Measurements from ENCODE around the gene TFAP2A.

Gene TFAP2A

GRCh38 chr6:10425975-10426780, 11.3 kb upstream of the TFAP2A start:
- no peak for DNase-seq

GRCh38 chr6:10425176-10425974, 10.5 kb upstream of the TFAP2A start:
- DNase-seq = no peak

- DNase-seq = no peak
Measured at GRCh38 chr6:10424040-10424439, 9.2 kb upstream of the TFAP2A start.

DNA sequence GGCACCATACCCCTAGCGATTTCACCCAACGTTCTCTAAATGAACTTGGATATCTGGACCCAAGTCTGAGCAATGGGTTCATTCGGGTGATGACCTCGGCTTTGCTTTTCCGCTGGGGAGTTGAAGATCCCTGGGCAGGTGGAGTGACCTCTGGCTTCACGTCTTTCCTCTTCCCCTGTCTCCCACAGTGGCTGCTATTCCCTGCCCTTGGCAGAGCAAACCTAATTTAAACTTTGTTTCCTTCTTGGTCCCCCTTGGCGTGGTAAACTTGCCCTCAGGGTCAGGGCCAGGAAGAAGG, 7.8 kb upstream of the TFAP2A start:
- no peak for DNase-seq

DNA sequence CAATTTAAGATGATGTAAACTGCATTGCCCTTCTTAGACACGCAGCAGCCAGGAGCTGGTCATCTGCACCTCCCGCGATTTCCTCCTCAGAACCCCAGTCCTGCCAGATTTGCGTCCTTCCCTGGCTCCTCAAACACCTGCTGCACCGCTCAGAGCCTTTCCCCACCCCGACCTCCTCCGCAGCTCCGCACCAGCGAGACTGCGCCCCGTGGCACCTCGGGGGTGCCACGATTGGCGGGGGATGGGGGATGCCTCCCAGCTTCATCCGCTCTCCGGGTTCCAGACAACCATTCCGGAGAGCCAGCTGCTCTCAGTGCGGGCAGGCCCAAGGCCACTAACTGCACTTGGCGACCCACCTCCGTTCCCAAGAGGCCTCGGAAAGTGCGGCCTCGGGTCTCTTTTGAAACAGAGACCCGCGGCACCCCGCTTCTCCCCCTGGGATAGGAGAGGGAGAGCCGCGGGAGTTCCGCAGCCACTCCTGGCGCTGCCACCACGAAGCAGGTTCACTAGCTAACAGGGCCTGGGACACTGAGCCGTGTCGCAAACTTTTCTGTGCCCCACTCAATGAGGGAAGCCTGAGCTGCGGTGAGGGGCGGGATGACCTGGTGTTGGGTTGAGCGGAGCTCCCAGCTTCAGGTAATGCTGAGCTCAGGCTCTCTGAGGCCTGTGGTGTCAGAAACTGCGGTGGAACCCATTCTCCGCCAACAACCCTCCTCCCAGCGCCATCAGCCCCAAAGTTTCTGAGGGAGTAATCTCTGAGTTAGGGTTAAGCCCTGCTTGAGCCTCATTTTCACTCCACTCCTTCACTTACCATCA, 7.3 kb upstream of the TFAP2A start:
- DNase-seq = no peak

DNA sequence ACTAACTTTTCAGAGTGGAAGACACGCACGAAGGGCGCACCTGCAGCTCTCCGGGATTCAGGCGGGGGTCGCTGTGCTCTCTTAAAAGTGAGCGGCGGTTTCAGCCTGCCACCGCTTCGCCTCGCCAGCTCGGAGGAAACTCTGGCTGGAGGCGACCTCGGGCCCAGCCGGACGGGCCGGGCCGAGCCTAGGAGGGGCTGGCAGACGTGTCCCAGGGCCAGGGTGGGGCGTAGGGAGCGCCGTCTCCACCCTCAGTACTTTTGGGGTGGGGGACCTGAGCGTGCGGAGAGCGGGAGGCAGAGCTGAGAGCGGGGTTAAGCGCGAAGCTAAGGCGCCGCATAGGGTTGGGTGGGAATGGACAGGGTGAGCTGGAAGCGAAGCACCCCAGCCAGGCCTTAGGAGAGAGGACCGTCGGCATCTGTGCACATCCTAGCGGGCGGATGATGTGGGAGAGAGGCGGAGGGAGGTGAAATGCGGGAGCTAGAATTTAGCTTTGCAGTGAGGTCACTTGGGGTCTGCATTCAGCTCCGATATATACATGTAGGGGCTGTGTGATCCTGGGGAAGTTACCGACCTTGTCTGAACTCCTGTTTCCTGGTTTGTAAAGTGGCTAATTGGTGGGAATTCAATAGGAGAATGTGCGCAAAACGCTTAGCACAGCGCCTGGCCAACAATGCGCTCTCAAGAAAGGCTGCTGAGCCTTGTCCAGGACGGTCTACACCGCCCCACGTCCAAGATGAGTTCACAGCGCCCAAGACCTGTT, 6.5 kb upstream of the TFAP2A start:
- no peak for DNase-seq

- DNase-seq = no peak
Measured at GRCh38 chr6:10420546-10421157, 5.8 kb upstream of the TFAP2A start.

- no peak for DNase-seq
Measured at GRCh38 chr6:10419749-10420545, 5.1 kb upstream of the TFAP2A start.

- DNase-seq = no peak
Measured at GRCh38 chr6:10418862-10419748, 4.2 kb upstream of the TFAP2A start.

GRCh38 chr6:10418361-10418861, 3.5 kb upstream of the TFAP2A start:
- DNase-seq = no peak

- no peak for DNase-seq
Measured at GRCh38 chr6:10417681-10418104, 2.8 kb upstream of the TFAP2A start.

DNA sequence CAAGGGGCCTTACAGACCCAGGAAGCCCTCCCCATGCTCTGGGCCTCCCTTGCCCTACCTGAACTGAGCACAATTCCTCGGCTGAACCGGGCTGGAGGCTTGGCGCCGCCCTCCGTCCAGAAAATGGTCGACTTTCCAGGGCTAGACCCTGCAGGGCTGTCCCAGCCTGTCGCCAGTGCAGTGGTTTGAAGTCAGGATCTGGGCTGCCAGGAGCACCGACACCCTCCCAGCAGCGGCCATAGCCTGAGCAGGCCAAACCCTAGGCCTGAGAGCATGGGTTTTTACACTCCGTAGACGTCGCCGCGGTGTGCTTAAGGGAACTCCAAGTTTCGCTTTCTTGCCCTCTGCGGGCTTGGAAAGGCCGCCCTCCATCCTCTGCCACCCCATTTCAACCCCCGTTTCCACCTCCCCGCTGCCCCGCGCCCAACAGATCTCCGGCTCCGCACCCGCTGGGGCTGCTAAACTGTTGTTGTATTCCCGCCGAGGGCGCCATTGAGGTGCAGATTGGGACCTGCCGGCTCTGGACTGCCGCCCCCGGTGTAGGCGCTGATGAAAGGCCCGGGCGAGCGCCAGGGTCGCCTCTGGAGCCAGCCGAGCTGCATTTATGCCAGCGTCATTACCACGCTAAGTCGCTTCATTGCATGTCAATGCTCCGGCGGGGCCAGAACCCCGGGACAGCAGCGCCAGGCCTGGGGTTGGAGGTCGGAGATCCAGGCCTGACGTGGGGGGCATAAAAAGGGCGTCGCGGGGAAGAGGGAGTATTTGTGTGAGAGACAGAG, 2.2 kb upstream of the TFAP2A start:
- DNase-seq = no peak

DNA sequence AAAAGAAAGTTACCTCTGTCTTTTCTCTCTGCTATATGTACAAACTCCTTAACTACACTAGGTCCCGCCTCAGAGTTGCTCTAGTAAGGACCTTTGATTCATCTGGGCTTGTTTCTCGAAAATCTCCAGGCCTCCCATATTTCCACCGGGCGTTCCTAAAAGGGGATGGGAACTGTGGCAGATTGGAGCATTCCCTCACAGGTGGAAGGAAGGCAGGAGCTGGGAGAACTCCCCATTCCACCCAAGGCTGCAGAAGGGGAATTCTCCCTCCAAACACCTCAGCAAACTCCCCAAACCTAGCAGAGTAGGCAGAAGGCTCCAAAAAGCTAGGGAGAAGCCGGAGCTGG, 1.6 kb upstream of the TFAP2A start:
- DNase-seq = no peak

DNA sequence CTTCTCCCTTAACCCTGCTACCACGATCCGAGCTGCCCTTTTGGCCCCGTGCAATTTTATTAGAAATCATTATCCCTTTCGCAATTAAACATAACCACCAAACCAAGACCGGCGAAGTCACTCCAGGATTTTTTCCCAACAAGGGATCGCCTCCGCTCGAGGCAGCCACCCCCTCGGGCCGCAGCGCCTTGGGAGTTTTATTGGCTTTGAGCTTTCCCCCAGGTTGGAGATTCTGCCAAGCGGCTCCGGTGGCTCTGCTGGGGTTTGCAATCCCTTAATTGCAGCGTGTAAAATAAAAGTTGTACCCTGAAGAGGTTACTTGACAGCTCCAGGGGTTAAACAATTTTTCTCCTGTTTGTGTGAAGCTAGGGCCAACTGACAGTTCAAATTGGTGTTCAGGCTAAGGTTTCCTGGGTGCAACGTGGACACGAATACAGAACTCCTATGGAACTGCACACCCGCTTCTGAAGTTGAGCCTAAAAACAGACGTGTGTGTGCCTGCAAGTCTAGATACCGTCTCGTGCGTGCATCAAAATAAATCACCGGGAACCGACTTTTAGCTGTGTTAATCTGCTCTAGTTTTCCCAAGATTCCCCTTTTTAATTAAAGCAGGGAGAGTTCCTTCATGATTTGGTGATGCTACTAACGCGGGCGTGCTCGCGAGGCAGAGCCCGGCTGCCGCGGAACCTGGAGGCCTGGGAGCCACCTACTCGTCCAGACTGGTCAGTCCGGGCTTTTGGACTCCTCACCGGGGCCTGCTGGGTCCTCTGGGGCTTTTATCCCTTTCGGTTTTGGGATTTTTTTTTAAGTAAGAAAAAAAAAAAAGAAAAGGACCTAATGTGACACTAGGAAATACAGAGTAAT, 975 bp upstream of the TFAP2A start:
- no peak for DNase-seq

DNA sequence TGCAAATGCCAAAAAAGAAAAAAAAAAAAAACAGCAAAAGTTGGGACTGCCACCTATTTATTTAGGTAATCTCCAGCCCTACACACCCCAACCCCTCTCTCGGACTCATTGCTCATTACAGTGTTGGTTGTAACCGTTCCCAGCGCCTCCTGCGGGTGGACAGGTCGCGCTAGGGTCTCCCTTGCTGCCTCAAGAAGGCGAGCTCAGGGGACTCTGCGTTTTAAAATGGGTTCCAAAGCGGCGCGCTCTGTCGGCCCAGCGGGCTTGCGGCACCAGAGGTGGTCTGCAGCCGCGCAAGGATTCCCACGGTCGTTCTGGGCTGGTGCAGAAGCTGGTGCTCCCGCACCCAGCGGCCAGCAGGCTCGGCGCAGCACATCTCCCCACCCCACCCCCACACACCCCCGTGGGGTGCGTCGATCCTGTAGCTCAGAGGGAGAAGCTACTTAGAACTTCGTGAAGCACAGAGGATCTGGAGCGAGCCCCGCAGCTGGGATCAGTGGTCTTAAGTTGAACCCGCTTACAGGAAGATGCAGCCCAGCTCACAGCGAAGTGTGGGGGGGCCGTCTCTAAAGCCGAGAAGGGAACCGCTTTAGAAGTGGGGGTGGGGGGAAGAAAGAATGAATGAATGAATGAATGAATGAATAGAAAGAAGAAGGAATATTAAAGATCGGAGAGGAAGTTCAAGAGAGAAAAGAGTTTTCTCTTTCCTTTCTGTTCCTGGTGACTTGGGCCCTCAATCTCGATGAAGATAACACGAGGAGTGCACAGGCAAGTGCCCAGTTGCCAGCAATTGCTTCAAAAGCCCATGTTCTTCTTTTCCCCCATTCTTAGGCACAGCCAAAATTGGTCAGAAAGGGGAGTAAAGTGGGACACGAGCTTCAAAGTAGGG, 780 bp downstream of the TFAP2A start:
- DNase-seq = peak; percentile 45

- DNase-seq = no peak
Measured at GRCh38 chr6:10413262-10413849, 1.5 kb downstream of the TFAP2A start.

All from T1000 (cell line).